Loucy (cell line): ENCODE results near the gene DNPEP.
"Not testable (repeated sequence)": the region's sequence is repeated elsewhere in the genome, so short reads cannot be mapped to it uniquely, and the experiment has no call there.

Experiments used
- H2AFZ ChIP-seq: fragments of 200-600 bp; sonication (generic); 2 replicates; pipeline ENCODE4 v1.6.0; 2016; ENCODE audit warnings: antibody characterized with exemption, mild to moderate bottlenecking, low read length, moderate library complexity
- H3F3A ChIP-seq: fragments of 200-600 bp; 2 replicates; pipeline ENCODE4 v1.6.0; 2016; ENCODE audit warnings: antibody characterized with exemption, low read depth, mild to moderate bottlenecking
- H3K27me3 ChIP-seq: fragments of 200-600 bp; sonication (generic); 2 replicates; pipeline ENCODE4 v1.6.1; 2014; ENCODE audit warnings: low read length, mild to moderate bottlenecking; ENCODE audit not compliant: insufficient read depth, poor library complexity, severe bottlenecking
- H3K36me3 ChIP-seq: fragments of 200-600 bp; sonication (generic); 2 replicates; pipeline ENCODE4 v1.6.1; 2016; ENCODE audit warnings: low read length; ENCODE audit not compliant: insufficient read depth
- H3K4me1 ChIP-seq: fragments of 200-600 bp; sonication (generic); 2 replicates; pipeline ENCODE4 v1.5.1; 2014; ENCODE audit warnings: low read length, mild to moderate bottlenecking; ENCODE audit not compliant: insufficient read depth, poor library complexity, severe bottlenecking
- H3K4me2 ChIP-seq: fragments of 200-600 bp; sonication (generic); 2 replicates; pipeline ENCODE4 v1.6.0; 2014; ENCODE audit warnings: antibody characterized with exemption, low read length, low read depth, mild to moderate bottlenecking; ENCODE audit not compliant: poor library complexity, severe bottlenecking
- H3K4me3 ChIP-seq: fragments of 200-600 bp; sonication (generic); 2 replicates; pipeline ENCODE4 v1.5.1; 2014; ENCODE audit warnings: low read length, mild to moderate bottlenecking, mixed read lengths; ENCODE audit not compliant: poor library complexity, severe bottlenecking
- H3K79me2 ChIP-seq: fragments of 200-600 bp; sonication (generic); 2 replicates; pipeline ENCODE4 v1.6.1; 2014; ENCODE audit warnings: low read length; ENCODE audit not compliant: insufficient read depth
- H3K9ac ChIP-seq: fragments of 200-600 bp; sonication (generic); 2 replicates; pipeline ENCODE4 v1.6.0; 2014; ENCODE audit warnings: mild to moderate bottlenecking, low read depth, low read length, moderate library complexity; ENCODE audit not compliant: poor library complexity, severe bottlenecking
- H3K9me2 ChIP-seq: fragments of 200-600 bp; sonication (generic); replicated peaks from 2 replicates; pipeline ENCODE4 v1.6.1; 2016; ENCODE audit warnings: low read depth, low read length, mixed read lengths
- H3K9me3 ChIP-seq: fragments of 200-600 bp; sonication (generic); 2 replicates; pipeline ENCODE4 v1.6.1; 2014; ENCODE audit warnings: mild to moderate bottlenecking, antibody characterized with exemption, low read length, low read depth; ENCODE audit not compliant: insufficient read depth
- H4K20me1 ChIP-seq: fragments of 200-600 bp; sonication (generic); 2 replicates; pipeline ENCODE4 v1.6.0; 2014; ENCODE audit warnings: antibody characterized with exemption, low read length, mild to moderate bottlenecking; ENCODE audit not compliant: insufficient read depth, poor library complexity, severe bottlenecking
- CTCF ChIP-seq: fragments of 200-600 bp; sonication (generic); conservative IDR thresholded peaks from 2 replicates; pipeline ENCODE4 v1.5.1; 2014; ENCODE audit warnings: mild to moderate bottlenecking, antibody characterized with exemption, low read length
- EZH2phosphoT487 ChIP-seq: fragments of 200-600 bp; IDR thresholded peaks from 2 replicates; pipeline ENCODE4 v1.6.1; 2018; ENCODE audit warnings: antibody characterized with exemption, mild to moderate bottlenecking, moderate library complexity, borderline replicate concordance

Gene DNPEP

GRCh38 chr2:219409619-219410018 is 21.9 kb upstream of the DNPEP start:
- no peak overlapping the region for H3K4me3 ChIP-seq
- no peaks in the 10 kb centered on the region for H3F3A ChIP-seq
- no peaks in the 10 kb centered on the region for H3K79me2 ChIP-seq
- H3K4me1 ChIP-seq: no peaks in the 10 kb centered on the region
- no peaks in the 10 kb centered on the region for H3K9me3 ChIP-seq
- TF ChIP-seq CTCF: no peak
- no peak for TF ChIP-seq EZH2phosphoT487
- H3K9me2 ChIP-seq: no peaks in the 10 kb centered on the region
- no peaks in the 10 kb centered on the region for H3K27me3 ChIP-seq
- no peaks in the 10 kb centered on the region for H4K20me1 ChIP-seq
- no peaks in the 10 kb centered on the region for H3K36me3 ChIP-seq
- H3K4me2 ChIP-seq: no peak overlapping the region
- no peak overlapping the region for H2AFZ ChIP-seq
- H3K9ac ChIP-seq: no peak overlapping the region

- H3F3A ChIP-seq: no peaks in the 10 kb centered on the region
- H3K4me3 ChIP-seq: no peak overlapping the region
- no peak overlapping the region for H3K9ac ChIP-seq
- H3K27me3 ChIP-seq: no peaks in the 10 kb centered on the region
- H3K9me2 ChIP-seq: no peaks in the 10 kb centered on the region
- TF ChIP-seq EZH2phosphoT487 (no peak), CTCF (no peak)
- no peaks in the 10 kb centered on the region for H3K36me3 ChIP-seq
- no peak overlapping the region for H3K4me2 ChIP-seq
- no peaks in the 10 kb centered on the region for H3K4me1 ChIP-seq
- H2AFZ ChIP-seq: no peak overlapping the region
- no peaks in the 10 kb centered on the region for H3K79me2 ChIP-seq
- no peaks in the 10 kb centered on the region for H3K9me3 ChIP-seq
- no peaks in the 10 kb centered on the region for H4K20me1 ChIP-seq
These were observed 20.9 kb upstream of the DNPEP start for GRCh38 chr2:219408631-219409030.

GRCh38 chr2:219408204-219408603 is 20.5 kb upstream of the DNPEP start:
- Histone ChIP-seq H3K27me3 (no peaks in the 10 kb centered on the region), H2AFZ (no peak overlapping the region), H3K4me3 (no peak overlapping the region), H3F3A (no peaks in the 10 kb centered on the region), H3K9me3 (no peaks in the 10 kb centered on the region), H3K9me2 (no peaks in the 10 kb centered on the region), H3K4me1 (no peaks in the 10 kb centered on the region), H4K20me1 (no peaks in the 10 kb centered on the region), H3K36me3 (no peaks in the 10 kb centered on the region), H3K9ac (no peak overlapping the region), H3K79me2 (no peaks in the 10 kb centered on the region), H3K4me2 (no peak overlapping the region)
- TF ChIP-seq EZH2phosphoT487 (no peak), CTCF (no peak)

- not testable (repeated sequence) for H2AFZ ChIP-seq, H4K20me1 ChIP-seq, H3F3A ChIP-seq, H3K36me3 ChIP-seq, H3K4me3 ChIP-seq, H3K4me1 ChIP-seq, H3K9me2 ChIP-seq, H3K9ac ChIP-seq, H3K79me2 ChIP-seq, H3K27me3 ChIP-seq, H3K9me3 ChIP-seq, H3K4me2 ChIP-seq
These were observed 19.6 kb upstream of the DNPEP start for GRCh38 chr2:219407343-219407742.
